PFSK-1 (cell line): ENCODE measurements around the gene SNAP29.

Experiments used
- FOXP2 ChIP-seq: optimal IDR thresholded peaks from 2 replicates; pipeline ENCODE3; 2011; ENCODE audit warnings: borderline replicate concordance, control low read depth, inconsistent platforms; ENCODE audit not compliant: insufficient read depth; ENCODE audit errors: extremely low read length, extremely low read depth
- POLR2AphosphoS5 ChIP-seq: IDR thresholded peaks from 2 replicates; pipeline ENCODE4 v1.6.1; 2012; ENCODE audit warnings: low read depth, mild to moderate bottlenecking, control low read depth, low read length, moderate library complexity
- SIN3A ChIP-seq: IDR thresholded peaks from 2 replicates; pipeline ENCODE4 v1.6.1; 2012; ENCODE audit warnings: mild to moderate bottlenecking, low read length, moderate library complexity, borderline replicate concordance; ENCODE audit not compliant: insufficient read depth
- TAF1 ChIP-seq: IDR thresholded peaks from 2 replicates; pipeline ENCODE4 v1.6.1; 2012; ENCODE audit warnings: low read length, control low read depth, borderline replicate concordance; ENCODE audit not compliant: insufficient read depth
- TF ChIP-seq, protein P1 (sequence below), 2 experiments: IDR thresholded peaks; 2 replicates each; pipeline versions ENCODE4 v1.6.1 to v1.8.0; 2011 to 2012; ENCODE audit warnings: low read depth in 2 of 2, low read length in 2 of 2, control low read depth in 1 of 2, inconsistent platforms in 1 of 2, mild to moderate bottlenecking in 1 of 2, moderate library complexity in 1 of 2; ENCODE audit not compliant: insufficient read depth in 1 of 2

DNA sequence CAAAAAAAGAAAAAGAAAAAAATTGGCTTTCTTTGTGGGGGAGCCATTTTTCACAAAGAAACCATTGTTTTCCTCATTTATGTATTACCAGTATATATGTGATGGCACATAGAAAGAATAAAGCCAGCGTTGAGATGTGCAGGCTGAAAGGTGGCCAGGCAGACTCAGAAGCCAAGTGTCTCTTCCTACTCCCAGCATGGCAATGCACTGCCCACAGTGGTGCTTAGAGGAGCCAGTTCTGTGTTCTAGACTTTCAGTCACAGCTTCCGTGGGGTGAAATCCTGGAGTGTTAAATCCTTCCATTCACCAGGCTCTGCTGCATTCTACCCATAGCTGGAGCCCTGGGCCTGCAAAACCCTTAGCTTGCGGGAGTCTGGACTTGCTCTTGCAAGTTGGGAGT is 18.9 kb downstream of the SNAP29 start:
- TF ChIP-seq POLR2AphosphoS5 (no peak), TAF1 (no peak), SIN3A (no peak), FOXP2 (no peak)
- TF ChIP-seq, protein P1, sequence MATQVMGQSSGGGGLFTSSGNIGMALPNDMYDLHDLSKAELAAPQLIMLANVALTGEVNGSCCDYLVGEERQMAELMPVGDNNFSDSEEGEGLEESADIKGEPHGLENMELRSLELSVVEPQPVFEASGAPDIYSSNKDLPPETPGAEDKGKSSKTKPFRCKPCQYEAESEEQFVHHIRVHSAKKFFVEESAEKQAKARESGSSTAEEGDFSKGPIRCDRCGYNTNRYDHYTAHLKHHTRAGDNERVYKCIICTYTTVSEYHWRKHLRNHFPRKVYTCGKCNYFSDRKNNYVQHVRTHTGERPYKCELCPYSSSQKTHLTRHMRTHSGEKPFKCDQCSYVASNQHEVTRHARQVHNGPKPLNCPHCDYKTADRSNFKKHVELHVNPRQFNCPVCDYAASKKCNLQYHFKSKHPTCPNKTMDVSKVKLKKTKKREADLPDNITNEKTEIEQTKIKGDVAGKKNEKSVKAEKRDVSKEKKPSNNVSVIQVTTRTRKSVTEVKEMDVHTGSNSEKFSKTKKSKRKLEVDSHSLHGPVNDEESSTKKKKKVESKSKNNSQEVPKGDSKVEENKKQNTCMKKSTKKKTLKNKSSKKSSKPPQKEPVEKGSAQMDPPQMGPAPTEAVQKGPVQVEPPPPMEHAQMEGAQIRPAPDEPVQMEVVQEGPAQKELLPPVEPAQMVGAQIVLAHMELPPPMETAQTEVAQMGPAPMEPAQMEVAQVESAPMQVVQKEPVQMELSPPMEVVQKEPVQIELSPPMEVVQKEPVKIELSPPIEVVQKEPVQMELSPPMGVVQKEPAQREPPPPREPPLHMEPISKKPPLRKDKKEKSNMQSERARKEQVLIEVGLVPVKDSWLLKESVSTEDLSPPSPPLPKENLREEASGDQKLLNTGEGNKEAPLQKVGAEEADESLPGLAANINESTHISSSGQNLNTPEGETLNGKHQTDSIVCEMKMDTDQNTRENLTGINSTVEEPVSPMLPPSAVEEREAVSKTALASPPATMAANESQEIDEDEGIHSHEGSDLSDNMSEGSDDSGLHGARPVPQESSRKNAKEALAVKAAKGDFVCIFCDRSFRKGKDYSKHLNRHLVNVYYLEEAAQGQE (IDR thresholded peaks at IDR 0.05; ENCODE audit: insufficient read depth in 1 of 2, low read depth in 2 of 2, low read length in 2 of 2), result no peak
